ENCODE data around the gene KATNBL1. TPM values are rescaled to one million over a fixed set of nuclear protein-coding genes. Genes with fewer than 3 reads are reported as not detected.
"Not testable (repeated sequence)": the region's sequence is repeated elsewhere in the genome, so short reads cannot be mapped to it uniquely, and the experiment has no call there.

KATNBL1 gene
- total RNA-seq, 1 donor from 2014 or later = 44.0 TPM

DNA sequence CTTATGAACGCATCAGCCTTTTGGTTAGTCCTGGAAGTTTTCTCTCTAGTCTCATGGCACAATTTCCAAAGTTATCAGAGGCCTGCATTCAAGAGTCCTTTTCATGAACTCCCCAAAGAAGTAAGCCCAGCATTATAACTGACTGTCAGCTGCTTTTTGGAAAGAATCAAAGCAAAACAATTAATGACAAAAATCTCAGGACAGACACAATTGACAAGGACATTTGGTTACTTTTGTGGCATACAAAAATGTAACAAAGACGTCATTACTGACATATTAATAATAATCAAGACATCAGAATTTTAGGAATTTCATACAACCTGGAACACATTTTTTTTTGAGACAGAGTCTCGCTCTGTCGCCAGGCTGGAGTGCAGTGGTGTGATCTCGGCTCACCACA lies 21.2 kb downstream of the KATNBL1 start:
- Histone ChIP-seq H3K27me3 (ENCODE audit: control insufficient read depth, insufficient read depth, low read length) (no peaks in the 10 kb centered on the region), H3K4me3 (ENCODE audit: low read depth, low read length) (no peak overlapping the region), H3K36me3 (ENCODE audit: control insufficient read depth, insufficient read depth, low read length) (peaks cover 2% of the 10 kb centered on the region)
- DNase-seq (ENCODE audit: low read depth) (no peak), FAIRE-seq (no peak)
- TF ChIP-seq, protein P1, sequence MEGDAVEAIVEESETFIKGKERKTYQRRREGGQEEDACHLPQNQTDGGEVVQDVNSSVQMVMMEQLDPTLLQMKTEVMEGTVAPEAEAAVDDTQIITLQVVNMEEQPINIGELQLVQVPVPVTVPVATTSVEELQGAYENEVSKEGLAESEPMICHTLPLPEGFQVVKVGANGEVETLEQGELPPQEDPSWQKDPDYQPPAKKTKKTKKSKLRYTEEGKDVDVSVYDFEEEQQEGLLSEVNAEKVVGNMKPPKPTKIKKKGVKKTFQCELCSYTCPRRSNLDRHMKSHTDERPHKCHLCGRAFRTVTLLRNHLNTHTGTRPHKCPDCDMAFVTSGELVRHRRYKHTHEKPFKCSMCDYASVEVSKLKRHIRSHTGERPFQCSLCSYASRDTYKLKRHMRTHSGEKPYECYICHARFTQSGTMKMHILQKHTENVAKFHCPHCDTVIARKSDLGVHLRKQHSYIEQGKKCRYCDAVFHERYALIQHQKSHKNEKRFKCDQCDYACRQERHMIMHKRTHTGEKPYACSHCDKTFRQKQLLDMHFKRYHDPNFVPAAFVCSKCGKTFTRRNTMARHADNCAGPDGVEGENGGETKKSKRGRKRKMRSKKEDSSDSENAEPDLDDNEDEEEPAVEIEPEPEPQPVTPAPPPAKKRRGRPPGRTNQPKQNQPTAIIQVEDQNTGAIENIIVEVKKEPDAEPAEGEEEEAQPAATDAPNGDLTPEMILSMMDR (IDR thresholded peaks at IDR 0.05; ENCODE audit: insufficient read depth, low read length, severe bottlenecking) = no peak

DNA sequence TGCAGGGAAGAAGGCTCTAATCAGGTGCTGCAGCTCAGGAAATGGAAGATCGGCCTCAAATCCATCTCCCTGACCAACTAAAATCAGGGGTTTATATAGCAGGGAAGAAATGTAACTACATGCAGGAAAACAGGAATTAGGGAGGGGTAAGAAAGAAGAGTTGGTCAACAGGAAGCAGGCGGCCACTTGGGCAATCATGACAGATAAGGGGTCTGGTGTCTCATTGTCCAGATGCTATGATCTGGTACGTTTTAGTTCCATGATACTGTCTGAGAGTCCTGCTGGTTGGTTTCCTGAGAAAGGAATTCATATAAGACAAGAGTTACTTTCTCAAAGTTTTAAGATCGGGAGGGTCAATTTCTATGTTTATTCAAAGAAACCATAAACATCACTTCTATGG lies 24.2 kb downstream of the KATNBL1 start:
- no peak for FAIRE-seq
- TF ChIP-seq, protein P1 (IDR thresholded peaks at IDR 0.05; ENCODE audit: insufficient read depth, low read length, severe bottlenecking) = no peak
- no peak for DNase-seq (ENCODE audit: low read depth)
- no peak overlapping the region for H3K4me3 ChIP-seq (ENCODE audit: low read depth, low read length)
- no peaks in the 10 kb centered on the region for H3K27me3 ChIP-seq (ENCODE audit: control insufficient read depth, insufficient read depth, low read length)
- H3K36me3 ChIP-seq (ENCODE audit: control insufficient read depth, insufficient read depth, low read length) = peaks cover 2% of the 10 kb centered on the region

DNA sequence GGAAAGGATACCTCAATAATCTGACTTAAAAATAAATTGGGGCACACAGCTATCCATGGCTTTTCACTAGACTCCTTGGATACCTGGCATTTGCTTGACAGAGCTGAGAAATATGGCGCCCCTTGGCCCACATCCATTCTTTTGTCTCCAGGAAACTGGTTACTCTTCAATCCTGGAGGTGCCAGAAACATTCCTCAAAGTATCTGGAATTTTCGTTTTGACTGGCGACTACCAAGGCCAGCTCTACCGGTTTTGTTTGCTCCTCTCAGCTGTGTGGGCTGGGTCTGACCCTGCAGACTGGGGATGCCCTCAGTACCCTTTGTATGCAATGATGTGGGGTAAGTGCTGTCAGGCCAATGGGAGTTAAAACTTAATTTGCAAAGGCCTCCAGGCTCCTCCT lies 27.0 kb downstream of the KATNBL1 start:
- TF ChIP-seq, protein P1 (IDR thresholded peaks at IDR 0.05; ENCODE audit: insufficient read depth, low read length, severe bottlenecking) = no peak
- DNase-seq (ENCODE audit: low read depth) (peak; percentile 15), FAIRE-seq (no peak)
- no peaks in the 10 kb centered on the region for H3K27me3 ChIP-seq (ENCODE audit: control insufficient read depth, insufficient read depth, low read length)
- H3K4me3 ChIP-seq (ENCODE audit: low read depth, low read length) = no peak overlapping the region
- H3K36me3 ChIP-seq (ENCODE audit: control insufficient read depth, insufficient read depth, low read length) = peaks cover 2% of the 10 kb centered on the region

DNA sequence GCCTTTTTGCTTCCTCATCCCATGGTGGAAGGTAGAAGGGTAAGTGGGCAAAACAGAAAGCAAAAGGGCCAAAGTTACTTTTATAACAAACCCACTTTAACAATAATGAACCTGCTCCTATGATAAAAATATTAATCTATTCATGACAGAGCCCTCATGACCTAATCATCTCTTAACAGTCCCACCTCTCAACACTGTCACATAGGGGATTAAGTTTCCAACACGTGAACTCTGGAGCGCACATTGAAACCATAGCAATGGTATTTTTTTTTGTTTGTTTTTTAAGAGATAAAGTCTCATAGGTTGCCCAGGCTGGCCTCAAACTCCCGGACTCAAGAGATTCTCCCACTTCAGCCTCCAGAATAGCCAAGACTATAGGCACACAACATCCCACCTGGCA lies 30.7 kb downstream of the KATNBL1 start:
- FAIRE-seq = no peak
- Histone ChIP-seq H3K4me3 (ENCODE audit: low read depth, low read length) (no peak overlapping the region), H3K36me3 (ENCODE audit: control insufficient read depth, insufficient read depth, low read length) (no peaks in the 10 kb centered on the region), H3K27me3 (ENCODE audit: control insufficient read depth, insufficient read depth, low read length) (no peaks in the 10 kb centered on the region)
- DNase-seq (ENCODE audit: low read depth) = no peak
- TF ChIP-seq, protein P1 (IDR thresholded peaks at IDR 0.05; ENCODE audit: insufficient read depth, low read length, severe bottlenecking) = no peak

DNA sequence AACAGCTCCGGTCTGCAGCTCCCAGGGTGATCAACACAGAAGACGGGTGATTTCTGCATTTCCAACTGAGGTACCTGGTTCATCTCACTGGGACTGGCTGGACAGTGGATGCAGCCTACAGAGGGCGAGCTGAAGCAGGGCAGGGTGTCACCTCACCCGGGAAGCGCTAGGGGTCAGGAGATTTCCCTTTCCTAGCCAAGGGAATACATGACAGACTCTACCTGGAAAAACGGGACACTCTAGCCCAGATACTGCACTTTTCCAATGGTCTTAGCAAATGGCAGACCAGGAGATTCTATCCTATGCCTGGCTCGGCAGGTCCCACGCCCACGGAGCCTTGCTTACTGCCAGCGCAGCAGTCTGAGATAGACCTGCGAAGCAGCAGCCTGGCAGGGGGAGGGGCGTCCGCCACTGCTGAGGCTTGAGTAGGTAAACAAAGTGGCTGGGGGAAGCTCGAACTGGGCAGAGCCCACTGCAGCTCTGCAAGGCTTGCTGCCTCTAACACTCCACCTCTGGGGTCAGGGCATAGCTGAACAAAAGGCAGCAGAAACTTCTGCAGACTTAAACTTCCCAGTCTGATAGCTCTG lies 43.8 kb downstream of the KATNBL1 start:
- H3K4me3 ChIP-seq (ENCODE audit: low read depth, low read length); H3K36me3 ChIP-seq (ENCODE audit: control insufficient read depth, insufficient read depth, low read length); DNase-seq (ENCODE audit: low read depth); H3K27me3 ChIP-seq (ENCODE audit: control insufficient read depth, insufficient read depth, low read length); FAIRE-seq: not testable (repeated sequence)

DNA sequence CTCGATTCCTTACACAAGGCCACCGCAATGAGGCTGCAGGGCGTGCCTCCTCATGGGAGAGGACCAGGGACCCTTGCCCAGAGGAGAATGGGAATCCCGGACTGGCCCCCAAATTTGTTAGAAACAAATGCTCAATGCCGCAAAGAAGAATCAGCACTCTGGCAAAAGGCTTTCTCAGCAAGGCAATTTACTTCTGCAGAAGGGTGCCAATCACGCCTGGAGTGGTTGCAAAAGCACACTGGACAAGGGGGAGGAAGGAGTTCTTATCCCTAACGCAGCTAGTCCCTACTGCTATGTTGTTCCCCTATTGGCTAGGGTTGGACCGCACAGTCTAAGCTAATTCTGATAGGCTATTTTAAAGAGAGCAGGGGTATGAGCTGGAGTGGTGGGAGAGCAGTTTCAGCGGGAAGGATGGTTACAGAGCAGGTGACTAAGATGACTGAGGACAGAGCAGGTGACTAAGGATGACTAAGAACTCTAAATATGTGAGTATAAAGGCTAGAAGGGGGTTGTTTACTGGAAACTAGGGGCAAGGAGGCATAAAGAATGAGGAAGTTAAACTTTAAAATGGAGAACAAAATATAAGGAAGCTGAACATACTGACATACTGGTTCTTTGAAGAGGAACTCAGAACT lies 48.5 kb downstream of the KATNBL1 start:
- FAIRE-seq (no peak), DNase-seq (ENCODE audit: low read depth) (peak; percentile 53)
- Histone ChIP-seq H3K27me3 (ENCODE audit: control insufficient read depth, insufficient read depth, low read length) (no peaks in the 10 kb centered on the region), H3K4me3 (ENCODE audit: low read depth, low read length) (no peak overlapping the region), H3K36me3 (ENCODE audit: control insufficient read depth, insufficient read depth, low read length) (peaks cover 13% of the 10 kb centered on the region)
- TF ChIP-seq, protein P1 (IDR thresholded peaks at IDR 0.05; ENCODE audit: insufficient read depth, low read length, severe bottlenecking) = no peak
